MM.1S (cell line): Measurements from ENCODE around the gene FRMD1.

Source experiments
- DNase-seq: peaks from one replicate; pipeline ENCODE4 v3.0.0-alpha.2; 2015
- H2AFZ ChIP-seq: fragments of 300-600 bp; sonication (generic); 2 replicates; pipeline ENCODE4 v1.6.0; 2016; ENCODE audit warnings: antibody characterized with exemption, low read length
- H3F3A ChIP-seq: fragments of 300-600 bp; sonication (generic); 2 replicates; pipeline ENCODE4 v1.6.1; 2016; ENCODE audit warnings: mild to moderate bottlenecking, antibody characterized with exemption, low read length, moderate library complexity, mixed read lengths; ENCODE audit not compliant: insufficient read depth
- H3K27ac ChIP-seq: fragments of 300-600 bp; sonication (generic); 2 replicates; pipeline ENCODE4 v1.5.1; 2016; ENCODE audit warnings: mild to moderate bottlenecking, low read length
- H3K27me3 ChIP-seq: fragments of 300-600 bp; sonication (generic); replicated peaks from 2 replicates; pipeline ENCODE4 v1.6.0; 2016; ENCODE audit warnings: low read length; ENCODE audit not compliant: insufficient read depth
- H3K36me3 ChIP-seq: fragments of 300-600 bp; sonication (generic); replicated peaks from 2 replicates; pipeline ENCODE4 v1.6.1; 2016; ENCODE audit warnings: mild to moderate bottlenecking, low read length, mixed read lengths; ENCODE audit not compliant: insufficient read depth
- H3K4me1 ChIP-seq: fragments of 300-600 bp; sonication (generic); 2 replicates; pipeline ENCODE4 v1.6.1; 2016; ENCODE audit warnings: low read length, mixed read lengths
- H3K4me2 ChIP-seq: fragments of 300-600 bp; sonication (generic); 2 replicates; pipeline ENCODE4 v1.6.0; 2016; ENCODE audit warnings: low read depth, low read length
- H3K4me3 ChIP-seq: fragments of 300-600 bp; sonication (generic); 2 replicates; pipeline ENCODE4 v1.5.1; 2016; ENCODE audit warnings: low read length, mixed read lengths
- H3K79me2 ChIP-seq: fragments of 300-600 bp; sonication (generic); 2 replicates; pipeline ENCODE4 v1.6.1; 2016; ENCODE audit warnings: mixed run types, low read length, mixed read lengths
- H3K9ac ChIP-seq: fragments of 300-600 bp; sonication (generic); 2 replicates; pipeline ENCODE4 v1.6.1; 2016; ENCODE audit warnings: low read length, mixed read lengths
- H3K9me2 ChIP-seq: fragments of 300-600 bp; sonication (generic); replicated peaks from 2 replicates; pipeline ENCODE4 v1.6.1; 2016; ENCODE audit warnings: mild to moderate bottlenecking, low read length, mixed read lengths; ENCODE audit not compliant: insufficient read depth
- H3K9me3 ChIP-seq: fragments of 300-600 bp; sonication (generic); replicated peaks from 2 replicates; pipeline ENCODE4 v1.6.1; 2016; ENCODE audit warnings: mild to moderate bottlenecking, low read length, mixed read lengths; ENCODE audit not compliant: insufficient read depth
- H4K20me1 ChIP-seq: fragments of 300-600 bp; sonication (generic); 2 replicates; pipeline ENCODE4 v1.6.1; 2016; ENCODE audit warnings: mild to moderate bottlenecking, low read length, moderate library complexity, mixed read lengths; ENCODE audit not compliant: insufficient read depth
- EZH2 ChIP-seq: fragments of 300-600 bp; sonication (generic); optimal IDR thresholded peaks from 2 replicates; pipeline ENCODE3; 2017; ENCODE audit warnings: low read depth, mild to moderate bottlenecking, antibody characterized with exemption, low read length, mixed read lengths
- EZH2phosphoT487 ChIP-seq: fragments of 300-600 bp; sonication (generic); IDR thresholded peaks from 2 replicates; pipeline ENCODE4 v1.6.1; 2018; ENCODE audit warnings: antibody characterized with exemption, low read length
- TF ChIP-seq, protein P1 (sequence below): fragments of 300-600 bp; sonication (generic); IDR thresholded peaks from 2 replicates; pipeline ENCODE4 v1.5.1; 2016; ENCODE audit warnings: antibody characterized with exemption, low read length, mixed read lengths

Gene FRMD1

DNA sequence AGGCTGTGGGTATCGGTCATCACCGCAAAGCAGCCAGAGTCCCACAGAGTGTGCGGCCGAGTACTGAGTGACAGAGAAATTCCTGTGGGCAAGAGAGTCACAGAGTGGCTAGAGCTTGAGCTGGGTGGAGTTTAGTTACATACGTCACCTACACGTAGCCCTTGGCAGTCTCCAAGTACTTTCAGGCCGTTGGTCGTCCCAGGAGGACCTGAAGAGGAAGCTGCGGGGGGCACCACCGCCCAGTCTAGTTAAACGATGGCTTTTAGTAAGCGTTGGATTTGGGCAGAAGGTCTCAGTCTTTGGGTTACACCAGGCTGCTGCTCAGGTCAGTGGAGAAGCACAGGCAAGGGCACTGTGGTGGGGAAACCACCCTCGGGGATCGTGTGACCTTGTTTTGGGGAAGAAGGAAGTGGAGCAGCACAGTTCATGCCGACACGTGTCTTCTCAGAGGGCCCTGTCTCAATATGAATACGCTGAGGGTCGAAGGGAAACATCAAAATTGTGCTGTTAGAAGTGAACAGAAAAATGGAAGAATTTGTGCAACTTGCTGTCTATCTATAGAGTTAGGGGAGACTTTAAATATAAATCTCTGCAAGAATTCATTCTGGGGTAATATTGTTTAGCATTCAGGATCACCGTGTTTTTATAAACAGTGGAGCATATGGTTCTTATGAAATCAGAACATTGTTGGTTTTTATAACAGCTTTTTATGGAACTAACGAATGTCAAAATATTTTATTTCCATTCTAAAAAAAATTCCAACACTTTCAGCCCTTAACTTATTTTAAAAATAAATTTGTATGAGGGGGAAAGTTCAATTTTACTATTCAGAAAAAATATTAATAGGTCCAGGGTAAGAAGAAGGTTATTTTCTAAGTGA lies 52.9 kb downstream of the FRMD1 start:
- H3K9me3 ChIP-seq, result no peaks in the 10 kb centered on the region
- H2AFZ ChIP-seq, result no peak overlapping the region
- H3F3A ChIP-seq, result no peaks in the 10 kb centered on the region
- H3K4me2 ChIP-seq, result no peak overlapping the region
- no peaks in the 10 kb centered on the region; the same call in 1 of the 2 replicates for H3K27me3 ChIP-seq
- no peaks in the 10 kb centered on the region for H3K79me2 ChIP-seq
- no peak overlapping the region for H3K27ac ChIP-seq
- no peak overlapping the region for H3K4me3 ChIP-seq
- no peaks in the 10 kb centered on the region for H3K36me3 ChIP-seq
- TF ChIP-seq EZH2phosphoT487 (no peak), EZH2 (no peak)
- TF ChIP-seq, protein P1, sequence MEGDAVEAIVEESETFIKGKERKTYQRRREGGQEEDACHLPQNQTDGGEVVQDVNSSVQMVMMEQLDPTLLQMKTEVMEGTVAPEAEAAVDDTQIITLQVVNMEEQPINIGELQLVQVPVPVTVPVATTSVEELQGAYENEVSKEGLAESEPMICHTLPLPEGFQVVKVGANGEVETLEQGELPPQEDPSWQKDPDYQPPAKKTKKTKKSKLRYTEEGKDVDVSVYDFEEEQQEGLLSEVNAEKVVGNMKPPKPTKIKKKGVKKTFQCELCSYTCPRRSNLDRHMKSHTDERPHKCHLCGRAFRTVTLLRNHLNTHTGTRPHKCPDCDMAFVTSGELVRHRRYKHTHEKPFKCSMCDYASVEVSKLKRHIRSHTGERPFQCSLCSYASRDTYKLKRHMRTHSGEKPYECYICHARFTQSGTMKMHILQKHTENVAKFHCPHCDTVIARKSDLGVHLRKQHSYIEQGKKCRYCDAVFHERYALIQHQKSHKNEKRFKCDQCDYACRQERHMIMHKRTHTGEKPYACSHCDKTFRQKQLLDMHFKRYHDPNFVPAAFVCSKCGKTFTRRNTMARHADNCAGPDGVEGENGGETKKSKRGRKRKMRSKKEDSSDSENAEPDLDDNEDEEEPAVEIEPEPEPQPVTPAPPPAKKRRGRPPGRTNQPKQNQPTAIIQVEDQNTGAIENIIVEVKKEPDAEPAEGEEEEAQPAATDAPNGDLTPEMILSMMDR, result no peak
- H3K9ac ChIP-seq, result no peak overlapping the region
- no peaks in the 10 kb centered on the region for H4K20me1 ChIP-seq
- H3K4me1 ChIP-seq, result no peaks in the 10 kb centered on the region
- DNase-seq, result peak; percentile 15
- H3K9me2 ChIP-seq, result no peaks in the 10 kb centered on the region

DNA sequence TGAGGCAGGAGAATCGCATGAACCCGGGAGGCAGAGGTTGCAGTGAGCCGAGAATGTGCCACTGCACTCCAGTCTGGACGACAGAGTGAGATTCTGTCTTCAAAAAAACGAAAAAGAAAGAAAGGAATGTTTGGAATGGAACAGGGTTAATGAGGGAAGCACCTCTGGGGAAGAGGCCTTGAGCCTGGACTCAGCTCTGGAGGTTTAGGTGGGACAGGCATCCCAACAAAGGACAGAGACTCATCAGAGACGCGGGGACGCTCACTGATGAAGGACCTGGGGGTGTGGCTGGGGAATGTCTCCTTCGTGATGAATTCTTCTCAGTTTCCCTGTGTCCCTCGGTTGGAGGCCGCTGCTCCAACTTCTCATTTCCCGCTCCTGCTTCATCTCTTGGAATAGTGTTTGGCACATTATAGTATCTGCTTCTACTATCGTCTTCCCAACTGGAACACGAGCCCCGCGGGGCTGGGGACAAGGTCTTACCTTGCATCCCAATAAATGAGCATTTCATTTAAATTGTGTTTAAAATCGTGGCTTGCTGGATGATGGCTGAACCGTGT lies 54.0 kb downstream of the FRMD1 start:
- Histone ChIP-seq H3K36me3 (no peaks in the 10 kb centered on the region), H3K9ac (no peak overlapping the region), H3K4me1 (no peaks in the 10 kb centered on the region), H3K27ac (no peak overlapping the region), H2AFZ (no peak overlapping the region), H3K27me3 (peaks cover 5% of the 10 kb centered on the region; the same call in 1 of the 2 replicates), H3F3A (no peaks in the 10 kb centered on the region), H3K4me2 (no peak overlapping the region), H3K79me2 (no peaks in the 10 kb centered on the region), H4K20me1 (no peaks in the 10 kb centered on the region), H3K4me3 (no peak overlapping the region), H3K9me2 (no peaks in the 10 kb centered on the region), H3K9me3 (no peaks in the 10 kb centered on the region)
- DNase-seq, result no peak
- TF ChIP-seq, protein P1, result no peak
- no peak for TF ChIP-seq EZH2
- no peak for TF ChIP-seq EZH2phosphoT487

DNA sequence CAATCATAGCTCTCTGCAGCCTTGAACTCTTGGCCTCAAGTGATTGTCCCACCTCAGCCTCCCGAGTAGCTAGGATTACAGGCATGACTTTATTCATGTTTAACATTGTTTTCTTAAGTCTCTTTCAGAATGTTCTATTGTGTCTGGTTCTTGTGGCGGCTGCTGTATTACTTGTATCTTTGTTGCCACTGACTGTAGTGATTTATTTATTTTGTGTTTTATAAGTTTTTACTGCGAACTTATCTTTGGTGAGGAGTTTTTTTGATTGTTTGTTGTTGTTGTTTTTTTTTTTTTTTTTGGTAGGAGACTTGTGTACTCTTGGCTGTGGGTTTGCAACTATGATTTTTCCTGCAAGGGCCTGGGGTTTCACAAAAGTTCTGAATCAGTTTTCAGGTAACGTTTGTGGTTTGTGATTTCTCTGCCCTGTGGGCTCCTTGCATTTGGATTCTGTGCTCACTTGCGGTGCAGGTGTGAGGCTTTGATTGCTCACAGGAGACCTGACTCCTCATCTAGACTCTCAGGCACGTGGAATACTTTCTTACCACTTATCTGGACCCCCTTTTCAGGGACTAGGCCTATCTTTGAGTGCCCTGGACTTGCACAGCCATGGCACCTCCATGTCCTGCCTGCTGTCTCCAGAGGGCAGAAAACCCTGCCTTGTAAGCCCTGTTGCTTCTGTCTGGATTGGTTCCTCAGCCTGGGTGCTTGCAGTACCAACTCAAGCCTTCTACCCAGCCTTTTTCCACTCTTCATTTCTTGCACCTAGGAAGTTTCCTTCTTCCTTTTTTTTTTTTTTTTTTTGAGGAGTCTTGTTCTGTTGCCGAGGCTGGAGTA lies 56.3 kb downstream of the FRMD1 start:
- no peak for TF ChIP-seq EZH2
- TF ChIP-seq, protein P1, result no peak
- H3K27me3 ChIP-seq, result peaks cover 15% of the 10 kb centered on the region; the same call in 1 of the 2 replicates
- no peaks in the 10 kb centered on the region for H3K36me3 ChIP-seq
- no peak overlapping the region for H3K9ac ChIP-seq
- no peak overlapping the region for H3K27ac ChIP-seq
- H3K4me2 ChIP-seq, result no peak overlapping the region
- H3K4me3 ChIP-seq, result no peak overlapping the region
- no peaks in the 10 kb centered on the region for H3K9me3 ChIP-seq
- H3K79me2 ChIP-seq, result no peaks in the 10 kb centered on the region
- H3K9me2 ChIP-seq, result no peaks in the 10 kb centered on the region
- H3F3A ChIP-seq, result no peaks in the 10 kb centered on the region
- H4K20me1 ChIP-seq, result no peaks in the 10 kb centered on the region
- no peak overlapping the region for H2AFZ ChIP-seq
- peak; percentile 19 for DNase-seq
- H3K4me1 ChIP-seq, result no peaks in the 10 kb centered on the region
